Liver (tissue), 9 donors: ENCODE data around the gene DIAPH3. TPM values are rescaled to one million over a fixed set of nuclear protein-coding genes. Genes with fewer than 3 reads are reported as not detected.
"Not testable (repeated sequence)": the region's sequence is repeated elsewhere in the genome, so short reads cannot be mapped to it uniquely, and the experiment has no call there.

Experiments used
- DNase-seq: peaks from one replicate; pipeline ENCODE4 v3.0.0-alpha.2; 2017; ENCODE audit warnings: low spot score
- H3K27ac ChIP-seq, 2 donors: one replicate each; pipeline ENCODE4 v1.7.0; 2013; ENCODE audit warnings: inconsistent platforms in 2 of 2, low read length in 2 of 2, control low read depth in 1 of 2, low read depth in 1 of 2, mild to moderate bottlenecking in 1 of 2
- H3K27me3 ChIP-seq, 4 donors: one replicate each; pipeline versions ENCODE4 v1.6.1 to v1.7.0; 2013; ENCODE audit warnings: low read length in 3 of 4, inconsistent platforms in 1 of 4, mild to moderate bottlenecking in 1 of 4, moderate library complexity in 1 of 4; ENCODE audit not compliant: control insufficient read depth in 4 of 4, insufficient read depth in 4 of 4
- H3K36me3 ChIP-seq, 4 donors: one replicate each; pipeline versions ENCODE4 v1.6.1 to v1.7.0; 2013; ENCODE audit warnings: low read length in 3 of 4, mild to moderate bottlenecking in 3 of 4, low read depth in 1 of 4, moderate library complexity in 1 of 4; ENCODE audit not compliant: control insufficient read depth in 4 of 4, insufficient read depth in 3 of 4
- H3K4me1 ChIP-seq, 4 donors: one replicate each; pipeline versions ENCODE4 v1.6.1 to v1.7.0; 2013; ENCODE audit warnings: low read length in 3 of 4, mild to moderate bottlenecking in 3 of 4, moderate library complexity in 1 of 4; ENCODE audit not compliant: control insufficient read depth in 4 of 4, insufficient read depth in 4 of 4
- H3K4me3 ChIP-seq, 3 donors: one replicate each; pipeline versions ENCODE4 v1.6.1 to v1.7.0; 2013; ENCODE audit warnings: low read length in 3 of 3, control low read depth in 1 of 3, low read depth in 1 of 3, mild to moderate bottlenecking in 1 of 3
- H3K9ac ChIP-seq, 2 donors: one replicate each; pipeline ENCODE4 v1.7.0; 2013; ENCODE audit warnings: low read length in 2 of 2, mild to moderate bottlenecking in 2 of 2, moderate library complexity in 2 of 2, control low read depth in 1 of 2, low read depth in 1 of 2
- H3K9me3 ChIP-seq, 4 donors: one replicate each; pipeline versions ENCODE4 v1.6.1 to v1.7.0; 2013; ENCODE audit warnings: low read length in 3 of 4; ENCODE audit not compliant: control insufficient read depth in 4 of 4
- ATF3 ChIP-seq: IDR thresholded peaks from 2 replicates; pipeline ENCODE4 v1.6.1; 2016; ENCODE audit warnings: antibody characterized with exemption
- CTCF ChIP-seq: fragments of 150-350 bp; IDR thresholded peaks from 2 replicates; pipeline ENCODE4 v1.5.1; 2017; ENCODE audit warnings: improper control_type of control experiment, low read depth, low read length; ENCODE audit not compliant: missing input control
- HNF4A ChIP-seq, 2 donors: conservative IDR thresholded peaks; 2 replicates each; pipeline ENCODE4 v1.6.1; 2016; ENCODE audit warnings: antibody characterized with exemption in 2 of 2, mild to moderate bottlenecking in 2 of 2
- HNF4G ChIP-seq: IDR thresholded peaks from 2 replicates; pipeline ENCODE4 v1.6.1; 2016; ENCODE audit warnings: antibody characterized with exemption
- JUND ChIP-seq, 2 donors: IDR thresholded peaks; 2 replicates each; pipeline ENCODE4 v1.6.1; 2016; ENCODE audit warnings: antibody characterized with exemption in 2 of 2
- MAX ChIP-seq: IDR thresholded peaks from 2 replicates; pipeline ENCODE4 v1.6.1; 2016; ENCODE audit warnings: antibody characterized with exemption
- RAD21 ChIP-seq, 2 donors: IDR thresholded peaks; 2 replicates each; pipeline ENCODE4 v1.6.1; 2016; ENCODE audit warnings: antibody characterized with exemption in 2 of 2, mild to moderate bottlenecking in 2 of 2
- RXRA ChIP-seq, 2 donors: IDR thresholded peaks; 2 replicates each; pipeline ENCODE4 v1.6.1; 2017 to 2018; ENCODE audit warnings: antibody characterized with exemption in 2 of 2, mild to moderate bottlenecking in 1 of 2
- SP1 ChIP-seq: IDR thresholded peaks from 2 replicates; pipeline ENCODE4 v1.6.1; 2018; ENCODE audit warnings: antibody characterized with exemption, mild to moderate bottlenecking
- ZBTB33 ChIP-seq: IDR thresholded peaks from 2 replicates; pipeline ENCODE4 v1.6.1; 2016; ENCODE audit warnings: antibody characterized with exemption
- WGBS: extraction: QIAGEN DNeasy Blood & Tissue Kit; methylation state at CpG from one replicate; pipeline ENCODE4 v1.1.7; 2013; 5-methylcytosine and 5-hydroxymethylcytosine counted together
- polyA plus RNA-seq, 2 donors: library from polyadenylated mRNA; stranded (reverse) in 1 of 2; unstranded in 1 of 2; fragments of 200-250 nt in 1 of 2; fragments of >200 nt in 1 of 2; fragmentation: Nextera tagmentation in 1 of 2; extraction: Ambion mirVana in 1 of 2; gene quantifications; one replicate each; pipeline versions ENCODE4 v1.2.1 to v1.2.3, GENCODE V29; 2013 to 2015
- total RNA-seq, 2 donors: library from RNA; depleted of rRNA; stranded (reverse); fragments of >200 nt; gene quantifications; one replicate each; pipeline ENCODE4 v1.2.3, GENCODE V29; 2014
- donor health status: healthy.
- donor health status: healthy.
- donor health status: healthy.
- donor health status: healthy.
- donor health status: healthy.

DIAPH3 gene
- total and polyA plus RNA-seq, 4 donors, result 0.08 to 11.1 (median 0.27) TPM

GRCh38 chr13:60210510-60211330 lies 47.0 kb upstream of the DIAPH3 start:
- no peaks in the 10 kb centered on the region for H3K27me3 ChIP-seq
- no peak for DNase-seq
- no peak overlapping the region for H3K4me3 ChIP-seq
- H3K9ac ChIP-seq, result no peak overlapping the region
- H3K4me1 ChIP-seq, result no peaks in the 10 kb centered on the region
- no peak overlapping the region for H3K27ac ChIP-seq
- TF ChIP-seq MAX (no peak), HNF4A (conservative IDR thresholded peaks at IDR 0.05) (no peak), RXRA (IDR thresholded peaks at IDR 0.05) (no peak), ZBTB33 (no peak), SP1 (no peak), JUND (IDR thresholded peaks at IDR 0.05) (no peak)
- H3K36me3 ChIP-seq, result no peaks in the 10 kb centered on the region
- no peaks in the 10 kb centered on the region for H3K9me3 ChIP-seq
- WGBS, result 64% methylated on average over 4 of the region's 4 CpGs

- not testable (repeated sequence) for H3K36me3 ChIP-seq, H3K9ac ChIP-seq, H3K9me3 ChIP-seq, H3K4me3 ChIP-seq, H3K4me1 ChIP-seq, DNase-seq, H3K27ac ChIP-seq, H3K27me3 ChIP-seq
- 78% methylated on average over 10 of the region's 10 CpGs for WGBS
These were observed 41.8 kb upstream of the DIAPH3 start for GRCh38 chr13:60205499-60205898.

- Histone ChIP-seq H3K4me1 (no peaks in the 10 kb centered on the region), H3K36me3 (no peaks in the 10 kb centered on the region), H3K9ac (no peak overlapping the region), H3K4me3 (no peak overlapping the region), H3K27me3 (no peaks in the 10 kb centered on the region), H3K27ac (no peak overlapping the region), H3K9me3 (no peaks in the 10 kb centered on the region)
- DNase-seq, result no peak
- TF ChIP-seq ATF3 (no peak), SP1 (no peak), CTCF (no peak), HNF4G (no peak), ZBTB33 (no peak), RAD21 (IDR thresholded peaks at IDR 0.05) (no peak)
These were observed 37.6 kb upstream of the DIAPH3 start for GRCh38 chr13:60201286-60201685.

- WGBS, result 59% methylated on average over 2 of the region's 2 CpGs
- DNase-seq, H3K9me3 ChIP-seq, H3K9ac ChIP-seq, H3K27ac ChIP-seq, H3K4me3 ChIP-seq, H3K36me3 ChIP-seq, H3K27me3 ChIP-seq, H3K4me1 ChIP-seq: not testable (repeated sequence)
These were observed 32.2 kb upstream of the DIAPH3 start for GRCh38 chr13:60195893-60196292.
